ENCODE measurements around the gene CCDC146.

DNA sequence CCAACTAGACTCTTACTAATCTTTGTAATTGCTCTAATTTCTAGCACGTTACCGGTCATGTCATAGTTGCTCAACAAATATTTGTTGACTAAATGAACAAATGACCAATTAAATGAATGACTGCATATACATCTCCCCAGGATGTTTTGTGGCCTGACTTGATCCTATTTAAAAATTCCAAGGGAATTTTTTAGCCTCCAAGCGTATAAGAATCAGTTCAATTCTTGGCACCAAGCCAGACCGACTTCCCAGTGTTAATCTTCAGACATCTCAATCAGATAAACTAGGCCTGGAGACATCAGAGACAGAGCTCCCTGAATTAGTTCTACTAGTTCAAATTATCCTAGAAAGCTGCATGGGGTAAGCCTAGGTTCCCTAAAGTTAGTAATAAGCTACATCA lies 197.7 kb downstream of the CCDC146 start:
- TF ChIP-seq, protein P1, sequence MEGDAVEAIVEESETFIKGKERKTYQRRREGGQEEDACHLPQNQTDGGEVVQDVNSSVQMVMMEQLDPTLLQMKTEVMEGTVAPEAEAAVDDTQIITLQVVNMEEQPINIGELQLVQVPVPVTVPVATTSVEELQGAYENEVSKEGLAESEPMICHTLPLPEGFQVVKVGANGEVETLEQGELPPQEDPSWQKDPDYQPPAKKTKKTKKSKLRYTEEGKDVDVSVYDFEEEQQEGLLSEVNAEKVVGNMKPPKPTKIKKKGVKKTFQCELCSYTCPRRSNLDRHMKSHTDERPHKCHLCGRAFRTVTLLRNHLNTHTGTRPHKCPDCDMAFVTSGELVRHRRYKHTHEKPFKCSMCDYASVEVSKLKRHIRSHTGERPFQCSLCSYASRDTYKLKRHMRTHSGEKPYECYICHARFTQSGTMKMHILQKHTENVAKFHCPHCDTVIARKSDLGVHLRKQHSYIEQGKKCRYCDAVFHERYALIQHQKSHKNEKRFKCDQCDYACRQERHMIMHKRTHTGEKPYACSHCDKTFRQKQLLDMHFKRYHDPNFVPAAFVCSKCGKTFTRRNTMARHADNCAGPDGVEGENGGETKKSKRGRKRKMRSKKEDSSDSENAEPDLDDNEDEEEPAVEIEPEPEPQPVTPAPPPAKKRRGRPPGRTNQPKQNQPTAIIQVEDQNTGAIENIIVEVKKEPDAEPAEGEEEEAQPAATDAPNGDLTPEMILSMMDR (IDR thresholded peaks at IDR 0.05), result no peak
- no peak for TF ChIP-seq EP300 (IDR thresholded peaks at IDR 0.05)
- no peak for TF ChIP-seq POLR2A (IDR thresholded peaks at IDR 0.05)

All from ovary (tissue), 3 donors.